HEK293T (cell line): ENCODE measurements around the gene NACC2.

Experiments
- HDGF ChIP-seq: fragments of 450-650 bp; IDR thresholded peaks from 2 replicates; pipeline ENCODE4 v1.6.1; 2017; ENCODE audit warnings: antibody characterized with exemption, borderline replicate concordance
- SP1 ChIP-seq: fragments of 450-650 bp; IDR thresholded peaks from 2 replicates; pipeline ENCODE4 v1.6.1; 2017

DNA sequence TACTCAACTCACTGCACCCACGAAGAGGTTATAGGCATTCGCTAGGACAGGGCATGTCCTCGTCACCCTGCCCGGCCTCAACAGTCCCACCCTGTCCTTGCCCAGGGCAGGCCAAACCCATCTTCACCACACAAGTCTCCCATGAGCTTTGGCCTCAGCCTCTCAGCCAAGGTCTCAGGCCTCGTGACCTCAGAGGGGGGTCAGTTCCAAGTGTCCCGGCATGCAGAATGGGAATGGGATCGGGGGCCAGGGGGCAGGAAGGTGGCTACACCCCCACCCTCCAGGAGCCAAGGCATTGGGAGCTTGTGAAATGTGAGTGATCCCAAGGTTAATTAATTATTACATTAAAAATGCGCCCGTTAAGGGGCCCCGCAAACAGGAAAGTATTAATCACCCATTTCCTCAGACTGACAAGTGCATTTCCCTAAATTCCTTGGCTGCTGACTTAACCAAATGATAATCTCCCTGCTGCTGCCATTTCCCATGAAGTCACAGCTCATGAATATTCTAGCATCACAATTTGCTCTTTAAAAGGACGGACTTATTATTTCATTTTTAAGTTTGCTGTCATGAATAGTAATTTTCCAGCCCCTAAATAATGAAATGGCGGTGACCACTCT is 125.9 kb downstream of the NACC2 start:
- TF ChIP-seq HDGF (no peak), SP1 (no peak)
